GM13977 (cell line): ENCODE measurements around the gene STATH.

Experiments used
- DNase-seq: peaks from one replicate; pipeline ENCODE4 v3.0.0; 2012; ENCODE audit warnings: low spot score
- in situ Hi-C: fragments of 300-500 bp; cut with MboI; formaldehyde crosslinking; loops from one replicate; pipeline ENCODE4 v1.12.0; 2022; ENCODE audit warnings: low sequenced_read_pairs, low pct_unique_long_range_greater_than_20kb, mixed read lengths, inconsistent platforms; ENCODE audit not compliant: unreplicated experiment
- TF ChIP-seq, protein P1 (sequence below): IDR thresholded peaks from 2 replicates; pipeline ENCODE4 v1.5.1; 2012; ENCODE audit warnings: mild to moderate bottlenecking, control low read depth; ENCODE audit not compliant: insufficient read depth; ENCODE audit errors: extremely low read depth, missing control alignments

STATH gene

GRCh38 chr4:69977582-69977981, 18.2 kb upstream of the STATH start:
- TF ChIP-seq, protein P1, sequence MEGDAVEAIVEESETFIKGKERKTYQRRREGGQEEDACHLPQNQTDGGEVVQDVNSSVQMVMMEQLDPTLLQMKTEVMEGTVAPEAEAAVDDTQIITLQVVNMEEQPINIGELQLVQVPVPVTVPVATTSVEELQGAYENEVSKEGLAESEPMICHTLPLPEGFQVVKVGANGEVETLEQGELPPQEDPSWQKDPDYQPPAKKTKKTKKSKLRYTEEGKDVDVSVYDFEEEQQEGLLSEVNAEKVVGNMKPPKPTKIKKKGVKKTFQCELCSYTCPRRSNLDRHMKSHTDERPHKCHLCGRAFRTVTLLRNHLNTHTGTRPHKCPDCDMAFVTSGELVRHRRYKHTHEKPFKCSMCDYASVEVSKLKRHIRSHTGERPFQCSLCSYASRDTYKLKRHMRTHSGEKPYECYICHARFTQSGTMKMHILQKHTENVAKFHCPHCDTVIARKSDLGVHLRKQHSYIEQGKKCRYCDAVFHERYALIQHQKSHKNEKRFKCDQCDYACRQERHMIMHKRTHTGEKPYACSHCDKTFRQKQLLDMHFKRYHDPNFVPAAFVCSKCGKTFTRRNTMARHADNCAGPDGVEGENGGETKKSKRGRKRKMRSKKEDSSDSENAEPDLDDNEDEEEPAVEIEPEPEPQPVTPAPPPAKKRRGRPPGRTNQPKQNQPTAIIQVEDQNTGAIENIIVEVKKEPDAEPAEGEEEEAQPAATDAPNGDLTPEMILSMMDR, result no peak
- no peak for DNase-seq
- in situ Hi-C loops, result no loop called here

GRCh38 chr4:69984030-69984443, 11.7 kb upstream of the STATH start:
- in situ Hi-C loops, result no loop called here
- DNase-seq, result no peak

GRCh38 chr4:69986663-69987062, 9.1 kb upstream of the STATH start:
- in situ Hi-C loops, result no loop called here
- no peak for DNase-seq
- TF ChIP-seq, protein P1, result no peak

More at GRCh38 chr4:69984030-69984443, 11.7 kb upstream of the STATH start:
- TF ChIP-seq, protein P1, result no peak

DNA sequence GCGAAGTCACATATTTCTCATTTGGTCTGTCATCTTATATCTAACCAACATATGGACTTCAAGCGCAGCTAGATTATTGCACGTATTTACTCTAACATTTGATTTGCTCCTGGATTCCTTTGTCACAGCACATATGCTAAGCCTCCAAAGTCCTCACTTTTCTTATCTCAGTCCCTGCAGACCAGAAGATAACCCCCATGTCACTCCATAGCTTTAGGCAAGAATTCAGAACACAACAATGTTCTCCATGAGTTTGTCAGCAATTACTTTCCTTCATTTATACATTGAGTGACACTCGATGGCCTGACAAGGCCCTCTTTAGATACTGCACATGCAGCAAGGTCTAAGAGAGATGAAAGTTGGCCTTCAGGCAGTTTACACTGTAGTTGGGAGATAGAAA, 4.8 kb upstream of the STATH start:
- TF ChIP-seq, protein P1, result no peak
- DNase-seq, result no peak
- in situ Hi-C loops, result no loop called here

DNA sequence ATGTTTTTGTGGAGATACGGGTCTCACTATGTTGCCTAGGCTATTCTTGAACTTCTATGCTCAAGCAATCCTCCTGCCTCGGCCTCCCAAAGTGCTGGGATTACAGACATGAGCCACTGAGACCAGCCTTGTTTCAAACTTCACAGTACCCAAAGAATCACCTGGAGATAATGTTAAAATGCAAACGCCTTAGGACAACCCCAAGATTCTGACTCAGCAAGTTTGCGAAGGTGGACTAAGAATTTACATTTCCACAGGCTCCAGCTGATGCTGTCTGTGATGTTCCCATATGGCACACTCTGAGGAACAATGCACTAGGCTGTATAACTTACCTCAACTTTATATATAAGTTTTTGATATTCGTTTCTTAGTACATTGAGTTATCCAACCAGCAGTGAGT, 984 bp upstream of the STATH start:
- in situ Hi-C loops, result no loop called here
- TF ChIP-seq, protein P1, result no peak
- DNase-seq, result no peak

DNA sequence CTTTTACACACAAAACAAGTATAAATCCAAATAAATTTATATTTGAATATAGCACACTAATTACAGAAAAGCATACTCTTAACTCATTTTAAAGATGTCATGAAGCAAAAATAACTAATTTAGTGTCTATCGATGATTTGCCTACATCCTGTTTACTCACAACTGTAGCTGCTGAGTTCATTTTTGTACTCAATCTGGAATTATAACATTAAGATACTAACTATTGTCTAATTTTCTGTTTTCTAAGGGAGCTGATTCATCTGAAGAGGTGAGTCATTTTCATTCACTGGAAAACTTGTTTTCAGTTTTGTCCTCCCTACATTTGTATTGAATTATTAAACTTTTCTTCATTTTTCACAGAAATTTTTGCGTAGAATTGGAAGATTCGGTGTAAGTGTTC, 3.7 kb downstream of the STATH start:
- in situ Hi-C loops, result no loop called here
- TF ChIP-seq, protein P1, result no peak
- DNase-seq, result no peak

DNA sequence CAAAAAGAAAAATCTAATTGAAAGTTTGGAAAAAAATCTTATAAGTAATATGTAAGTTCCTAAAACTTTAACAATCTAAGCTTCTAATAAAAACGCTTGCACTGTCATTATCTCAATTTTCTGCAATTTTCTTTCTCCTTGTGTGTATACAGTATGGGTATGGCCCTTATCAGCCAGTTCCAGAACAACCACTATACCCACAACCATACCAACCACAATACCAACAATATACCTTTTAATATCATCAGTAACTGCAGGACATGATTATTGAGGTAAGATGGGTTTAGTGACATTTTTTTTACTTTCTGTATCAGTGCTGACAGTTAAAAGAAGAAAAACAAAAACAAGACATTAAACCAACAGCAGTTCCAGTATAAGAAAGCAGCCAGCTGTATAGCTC, 4.9 kb downstream of the STATH start:
- in situ Hi-C loops, result no loop called here
- TF ChIP-seq, protein P1, result no peak

More for the DNA sequence above, 4.9 kb downstream of the STATH start:
- DNase-seq, result no peak
